SK-N-DZ (cell line): Measurements from ENCODE around the gene JAK3.

Experiments
- DNase-seq: peaks from one replicate; pipeline ENCODE4 v3.0.0-alpha.2; 2015; ENCODE audit warnings: low spot score

The JAK3 gene

GRCh38 chr19:17841810-17842662 is 5.7 kb downstream of the JAK3 start:
- DNase-seq, result peak; percentile 89

GRCh38 chr19:17841371-17841809 is 6.4 kb downstream of the JAK3 start:
- no peak for DNase-seq

GRCh38 chr19:17840019-17840418 is 7.8 kb downstream of the JAK3 start:
- DNase-seq, result no peak

- DNase-seq, result no peak
These were observed 9.8 kb downstream of the JAK3 start for GRCh38 chr19:17837972-17838371.

GRCh38 chr19:17836530-17836929 is 11.3 kb downstream of the JAK3 start:
- DNase-seq, result no peak

- DNase-seq, result no peak
These were observed 12.4 kb downstream of the JAK3 start for GRCh38 chr19:17835182-17836006.

GRCh38 chr19:17834350-17835181 is 13.2 kb downstream of the JAK3 start:
- no peak for DNase-seq

- no peak for DNase-seq
These were observed 15.2 kb downstream of the JAK3 start for GRCh38 chr19:17832443-17833208.

GRCh38 chr19:17831419-17831888 is 16.3 kb downstream of the JAK3 start:
- no peak for DNase-seq

- peak; percentile 71 for DNase-seq
These were observed 17.0 kb downstream of the JAK3 start for GRCh38 chr19:17830567-17831418.

- peak; percentile 74 for DNase-seq
These were observed 17.8 kb downstream of the JAK3 start for GRCh38 chr19:17829855-17830566.

- DNase-seq, result no peak
These were observed 21.2 kb downstream of the JAK3 start for GRCh38 chr19:17826508-17827056.

- DNase-seq, result no peak
These were observed 23.4 kb downstream of the JAK3 start for GRCh38 chr19:17824339-17824738.

- DNase-seq, result no peak
These were observed 26.6 kb downstream of the JAK3 start, which contains the start of gene INSL3 for GRCh38 chr19:17821190-17821589. Gene INSL3, minus strand, starts transcription at chr19:17821519. Its CDS starts 13 bp downstream, at chr19:17821506.

GRCh38 chr19:17817668-17818363 is 30.0 kb downstream of the JAK3 start:
- DNase-seq, result no peak

- DNase-seq, result no peak
These were observed 35.7 kb downstream of the JAK3 start for GRCh38 chr19:17812099-17812498.

GRCh38 chr19:17811681-17812080 is 36.1 kb downstream of the JAK3 start:
- DNase-seq, result no peak

- DNase-seq, result no peak
These were observed 36.7 kb downstream of the JAK3 start for GRCh38 chr19:17811103-17811502.
